HepG2 (cell line): ENCODE results near the gene MIA2.

Source experiments
- CHD2 ChIP-seq: IDR thresholded peaks from 2 replicates; pipeline ENCODE4 v1.6.1; 2011; ENCODE audit warnings: low read depth, low read length, improper control_type of control experiment
- CTCF ChIP-seq: sonication (generic); formaldehyde crosslinking; IDR thresholded peaks from 2 replicates; pipeline ENCODE4 v1.5.0; 2020; ENCODE audit warnings: mild to moderate bottlenecking, missing genetic modification reagents, moderate library complexity
- EZH2 ChIP-seq: conservative IDR thresholded peaks from 2 replicates; pipeline ENCODE4 v1.6.1; 2012; ENCODE audit warnings: mild to moderate bottlenecking, low read depth, low read length, moderate library complexity
- IKZF1 ChIP-seq: fragments of 450-650 bp; IDR thresholded peaks from 2 replicates; pipeline ENCODE4 v1.7.1; 2016
- JARID2 ChIP-seq: sonication (generic); formaldehyde crosslinking; IDR thresholded peaks from 2 replicates; pipeline ENCODE4 v1.8.1; 2023; ENCODE audit warnings: missing genetic modification reagents, inconsistent platforms; ENCODE audit not compliant: insufficient replicate concordance
- KAT8 ChIP-seq: IDR thresholded peaks from 2 replicates; pipeline ENCODE4 v1.6.1; 2016; ENCODE audit warnings: missing genetic modification reagents, missing compliant biosample characterization
- ONECUT2 ChIP-seq: sonication (generic); formaldehyde crosslinking; IDR thresholded peaks from 2 replicates; pipeline ENCODE4 v1.4.0; 2020; ENCODE audit warnings: missing genetic modification reagents
- PATZ1 ChIP-seq: sonication (generic); formaldehyde crosslinking; IDR thresholded peaks from 2 replicates; pipeline ENCODE4 v1.4.0; 2020; ENCODE audit warnings: missing genetic modification reagents
- REST ChIP-seq, 2 experiments: IDR thresholded peaks; 2 replicates each; pipeline ENCODE4 v1.6.1; 2011 to 2012; ENCODE audit warnings: low read length in 2 of 2, borderline replicate concordance in 1 of 2, low read depth in 1 of 2, mild to moderate bottlenecking in 1 of 2, moderate library complexity in 1 of 2
- ZNF138 ChIP-seq: sonication (generic); formaldehyde crosslinking; IDR thresholded peaks from 2 replicates; pipeline ENCODE4 v1.5.0; 2020; ENCODE audit warnings: mild to moderate bottlenecking, low read depth, missing genetic modification reagents
- ZNF749 ChIP-seq: sonication (generic); formaldehyde crosslinking; IDR thresholded peaks from 2 replicates; pipeline ENCODE4 v1.8.0; 2022; ENCODE audit warnings: mild to moderate bottlenecking, missing genetic modification reagents, moderate library complexity, borderline replicate concordance

- TF ChIP-seq CTCF (CRISPR knock-in tag) (no peak), ONECUT2 (CRISPR knock-in tag) (no peak), ZNF138 (no peak), CHD2 (no peak), REST (IDR thresholded peaks at IDR 0.05; ENCODE audit: borderline replicate concordance in 1 of 2, low read depth in 1 of 2, low read length in 2 of 2) (no peak), JARID2 (CRISPR knock-in tag) (no peak), PATZ1 (no peak), ZNF749 (no peak), IKZF1 (no peak), EZH2 (no peak), KAT8 (CRISPR knock-in tag) (no peak)
Observed at GRCh38 chr14:39272918-39273317, 39.2 kb downstream of the MIA2 start.
